Naive thymus-derived CD4-positive, alpha-beta T cell (primary cell): ENCODE data around the gene LPP. TPM values are rescaled to one million over a fixed set of nuclear protein-coding genes. Genes with fewer than 3 reads are reported as not detected.
A peak's percentile ranks its signal among the peaks of the same experiment; 100 is the strongest.

Source experiments
- ATAC-seq: fragments of 150-1000 bp; cut with Tn5 transposase; 2 replicates; pipeline ENCODE4 v1.10.0; 2021; ENCODE audit warnings: mild to moderate bottlenecking, moderate library complexity
- CTCF ChIA-PET: fragments of 350-600 bp; sonication (Branson Sonifier 250); formaldehyde crosslinking; loops from one replicate; lab custom pipeline; 2021; ENCODE audit warnings: antibody characterized with exemption; lab: Charles Lee
- POLR2A ChIA-PET: fragments of 350-600 bp; sonication (Branson Sonifier 250); formaldehyde crosslinking; loops from one replicate; lab custom pipeline; 2021; ENCODE audit warnings: antibody characterized with exemption, inconsistent platforms; lab: Charles Lee
- DNase-seq, 9 donors: peaks; one replicate each; pipeline versions ENCODE4 v3.0.0 to v3.0.0-alpha.2; 2020 to 2022; ENCODE audit warnings: mixed read lengths in 1 of 9
- H3K27ac ChIP-seq: one replicate; pipeline ENCODE4 v1.7.0; 2013; ENCODE audit warnings: mild to moderate bottlenecking, low read depth, low read length, moderate library complexity
- H3K27me3 ChIP-seq, 2 donors: one replicate each; pipeline ENCODE4 v1.7.0; 2013; ENCODE audit warnings: low read length in 2 of 2, mild to moderate bottlenecking in 2 of 2, moderate library complexity in 2 of 2; ENCODE audit not compliant: control insufficient read depth in 2 of 2, insufficient read depth in 2 of 2
- H3K36me3 ChIP-seq, 3 experiments: 1 replicate in 2 of 3; 2 replicates in 1 of 3; pipeline ENCODE4 v1.7.0; 2013; ENCODE audit warnings: low read length in 3 of 3, mild to moderate bottlenecking in 3 of 3, moderate library complexity in 1 of 3; ENCODE audit not compliant: insufficient read depth in 3 of 3, control insufficient read depth in 2 of 3
- H3K4me1 ChIP-seq, 2 donors: one replicate each; pipeline ENCODE4 v1.7.0; 2013; ENCODE audit warnings: low read length in 2 of 2, mild to moderate bottlenecking in 2 of 2, moderate library complexity in 1 of 2; ENCODE audit not compliant: control insufficient read depth in 2 of 2, insufficient read depth in 2 of 2
- H3K4me3 ChIP-seq: 2 replicates; pipeline ENCODE4 v1.7.0; 2013; ENCODE audit warnings: mild to moderate bottlenecking, low read length
- H3K9me3 ChIP-seq, 3 experiments: 1 replicate in 2 of 3; 2 replicates in 1 of 3; pipeline ENCODE4 v1.7.0; 2013; ENCODE audit warnings: low read length in 3 of 3; ENCODE audit not compliant: control insufficient read depth in 2 of 3
- H3K27ac Mint-ChIP-seq, 9 donors: one replicate each; pipeline ENCODE4 v1.8.0; 2020 to 2022; ENCODE audit warnings: mixed read lengths in 9 of 9, mild to moderate bottlenecking in 8 of 9, moderate library complexity in 5 of 9, inconsistent platforms in 2 of 9
- H3K27me3 Mint-ChIP-seq, 5 donors: one replicate each; pipeline ENCODE4 v1.8.0; 2021 to 2022; ENCODE audit warnings: mixed read lengths in 5 of 5, mild to moderate bottlenecking in 1 of 5
- H3K36me3 Mint-ChIP-seq, 5 donors: one replicate each; pipeline ENCODE4 v1.8.0; 2020 to 2022; ENCODE audit warnings: mixed read lengths in 5 of 5, mild to moderate bottlenecking in 3 of 5, inconsistent platforms in 1 of 5
- H3K4me1 Mint-ChIP-seq, 7 donors: one replicate each; pipeline ENCODE4 v1.8.0; 2020 to 2022; ENCODE audit warnings: mixed read lengths in 7 of 7, mild to moderate bottlenecking in 3 of 7, inconsistent platforms in 1 of 7
- H3K4me3 Mint-ChIP-seq, 10 donors: one replicate each; pipeline ENCODE4 v1.8.0; 2020 to 2022; ENCODE audit warnings: mild to moderate bottlenecking in 10 of 10, mixed read lengths in 10 of 10, moderate library complexity in 6 of 10, inconsistent platforms in 2 of 10
- H3K9me3 Mint-ChIP-seq, 11 donors: one replicate each; pipeline ENCODE4 v1.8.0; 2020 to 2022; ENCODE audit warnings: mixed read lengths in 11 of 11, mild to moderate bottlenecking in 4 of 11, inconsistent platforms in 1 of 11, moderate library complexity in 1 of 11
- intact Hi-C, 2 donors: fragments of 100-400 bp; cut with micrococcal nuclease; formaldehyde crosslinking; loops; one replicate each; pipeline ENCODE4 v1.15.1; 2023
- polyA plus RNA-seq, 2 donors: library from polyadenylated mRNA; unstranded; fragments of 300-500 nt; fragmentation: Illumina TruSeq; gene quantifications; one replicate each; pipeline ENCODE4 v1.2.3, GENCODE V29; 2021
- total RNA-seq, 6 experiments: library from RNA in 5 of 6; stranded (reverse) in 5 of 6; gene quantifications; 1 replicate in 5 of 6; 2 replicates in 1 of 6; pipeline ENCODE4 v1.2.3 and lab custom pipeline; 2021 to 2026

Gene LPP
- total and polyA plus RNA-seq, 7 experiments from 2014 or later: 10.3 to 95.2 (median 19.5) TPM

DNA sequence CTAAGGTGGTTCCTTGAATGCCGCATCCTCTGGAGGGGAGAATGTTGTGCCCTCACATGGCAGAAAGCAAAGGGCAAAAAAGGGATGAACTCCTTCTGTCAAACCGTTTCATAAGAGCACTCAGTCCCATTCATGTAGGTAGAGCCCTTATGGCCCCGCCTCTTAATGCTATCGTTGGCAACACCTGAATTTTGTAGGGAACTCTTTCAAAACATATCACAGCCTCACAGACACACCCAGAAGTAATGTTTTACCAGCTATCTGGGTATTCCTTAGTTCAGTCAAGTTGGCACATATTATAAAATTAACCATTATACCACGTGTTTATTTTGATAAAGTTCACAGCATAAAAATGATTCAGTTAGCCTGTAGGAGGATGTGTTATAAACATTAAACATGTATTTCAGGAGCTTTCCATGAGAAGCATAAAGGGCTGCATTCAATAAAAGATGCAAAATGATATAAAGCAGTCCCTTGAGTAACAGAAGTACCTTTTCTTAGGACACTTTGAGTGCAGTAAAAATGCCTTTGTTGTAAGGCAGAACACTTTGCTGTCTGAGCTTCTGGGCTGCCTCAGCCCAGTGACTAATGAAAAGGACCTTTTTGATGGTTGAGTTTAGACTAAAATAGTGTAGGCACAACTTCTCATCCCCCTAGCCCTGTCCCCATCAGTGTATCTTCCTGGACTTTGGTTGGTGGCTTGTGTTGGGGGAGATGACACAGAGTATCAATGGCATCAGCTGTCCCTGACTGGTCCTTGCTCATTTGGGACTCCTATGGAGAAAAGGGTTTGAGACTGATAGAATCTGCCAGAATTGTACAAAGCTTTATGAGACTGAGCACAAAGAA is 754.3 kb downstream of the LPP start:
- Mint-ChIP-seq H3K4me1 (peaks cover 0 to 8% (median 0%) of the 10 kb centered on the region in 7 donors), H3K9me3 (peaks cover 0 to 6% (median 0%) of the 10 kb centered on the region in 11 donors), H3K27ac (no peak overlapping the region), H3K4me3 (no peak overlapping the region), H3K27me3 (no peaks in the 10 kb centered on the region), H3K36me3 (peaks cover 0 to 13% (median 0%) of the 10 kb centered on the region in 5 donors)
- Histone ChIP-seq H3K4me3 (no peak overlapping the region), H3K27me3 (no peaks in the 10 kb centered on the region), H3K36me3 (no peaks in the 10 kb centered on the region), H3K4me1 (no peaks in the 10 kb centered on the region), H3K27ac (no peak overlapping the region), H3K9me3 (no peaks in the 10 kb centered on the region)
- ATAC-seq: no peak
- no peak for DNase-seq
- POLR2A ChIA-PET: interaction anchor here (0.6 to 1.5 kb wide), 3 partner anchors 8 to 1169 kb away, joined by 3 read pairs; no protein-coding TSS in a partner anchor
- intact Hi-C loops: no loop called here
- CTCF ChIA-PET: no interaction called here

DNA sequence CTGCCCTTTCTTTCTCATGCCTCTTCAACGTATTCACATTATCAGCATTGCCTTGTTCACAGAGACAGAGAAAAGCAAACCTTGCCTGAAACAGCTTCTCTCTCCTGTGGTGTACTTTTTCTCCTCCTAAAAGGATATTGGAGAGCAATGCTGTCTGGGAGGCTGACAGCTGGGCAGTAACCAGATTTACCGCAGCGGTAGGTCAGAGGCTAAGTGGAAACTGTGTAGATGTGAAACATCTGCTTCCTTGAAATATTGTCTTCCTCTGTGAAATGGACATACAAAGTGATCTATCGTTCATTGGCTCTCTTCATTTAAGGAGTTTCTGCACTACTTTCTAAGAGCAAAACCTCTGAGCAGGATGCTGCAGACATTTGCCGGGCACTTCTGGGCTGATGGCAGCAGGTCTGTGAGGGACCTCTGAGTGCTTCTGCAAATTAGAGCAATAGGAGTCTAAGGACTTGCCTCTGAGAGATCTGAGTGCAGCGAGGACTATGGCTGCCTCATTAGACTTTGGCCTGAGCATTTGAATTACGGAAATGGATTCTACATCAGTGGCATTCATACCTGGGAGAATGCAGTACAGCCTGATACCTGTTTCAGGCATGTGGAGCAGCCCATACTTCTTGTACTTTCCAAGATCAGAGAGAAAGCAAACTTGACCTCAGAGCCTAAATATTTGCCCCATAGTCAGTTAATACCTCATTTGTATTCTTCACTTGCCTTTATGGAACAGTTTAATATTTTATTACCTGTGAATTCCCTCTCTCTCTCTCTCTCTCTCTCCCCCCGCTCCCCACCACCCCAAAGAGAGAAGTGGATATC is 757.3 kb downstream of the LPP start:
- peak overlapping the region in 1 of 9 donors; percentile 39 for H3K27ac Mint-ChIP-seq
- Histone ChIP-seq H3K36me3 (no peaks in the 10 kb centered on the region), H3K9me3 (no peaks in the 10 kb centered on the region), H3K27ac (no peak overlapping the region), H3K27me3 (no peaks in the 10 kb centered on the region), H3K4me1 (peaks cover 0 to under 1% of the 10 kb centered on the region in 2 donors), H3K4me3 (no peak overlapping the region)
- peaks cover 0 to 5% (median 0%) of the 10 kb centered on the region in 11 donors for H3K9me3 Mint-ChIP-seq
- CTCF ChIA-PET: interaction anchor here (0.6 to 0.7 kb wide), 2 partner anchors 11 to 30 kb away, joined by 3 read pairs; no protein-coding TSS in a partner anchor
- H3K36me3 Mint-ChIP-seq: peaks cover 0 to 12% (median 0%) of the 10 kb centered on the region in 5 donors
- POLR2A ChIA-PET: interaction anchor here (0.6 kb wide), 1 partner anchor 15 kb away, joined by 3 read pairs; no protein-coding TSS in a partner anchor
- ATAC-seq (no peak), DNase-seq (no peak)
- no peaks in the 10 kb centered on the region for H3K27me3 Mint-ChIP-seq
- no peak overlapping the region for H3K4me3 Mint-ChIP-seq
- peaks cover 6 to 27% (median 10%) of the 10 kb centered on the region in 7 donors for H3K4me1 Mint-ChIP-seq
- intact Hi-C loops: loop anchor here in 1 of 2 donors (10.0 kb wide), 1 partner anchor 616 kb away; no protein-coding TSS in a partner anchor

DNA sequence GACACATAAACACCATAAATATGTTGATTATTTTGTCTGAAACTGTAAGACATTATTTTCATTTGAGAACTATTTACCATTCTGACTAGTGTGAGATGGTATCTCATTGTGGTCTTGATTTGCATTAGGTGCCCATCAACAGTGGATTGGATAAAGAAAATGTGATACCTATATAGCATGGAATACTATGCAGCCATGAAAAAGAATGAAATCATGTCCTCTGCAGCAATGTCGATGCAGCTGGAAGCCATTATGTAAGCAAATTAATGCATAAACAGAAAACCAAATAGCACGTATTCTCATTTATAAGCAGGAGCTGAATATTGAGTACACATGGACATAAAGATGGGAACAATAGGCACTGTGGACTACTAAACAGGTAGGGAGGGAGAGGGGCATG is 759.1 kb downstream of the LPP start:
- Histone ChIP-seq H3K27ac (no peak overlapping the region), H3K9me3 (no peaks in the 10 kb centered on the region), H3K27me3 (no peaks in the 10 kb centered on the region), H3K4me3 (no peak overlapping the region), H3K36me3 (no peaks in the 10 kb centered on the region), H3K4me1 (peaks cover 16 to 17% of the 10 kb centered on the region in 2 donors)
- peaks cover 0 to 16% (median 0%) of the 10 kb centered on the region in 5 donors for H3K36me3 Mint-ChIP-seq
- no peak overlapping the region for H3K4me3 Mint-ChIP-seq
- peaks cover 0 to 5% (median 0%) of the 10 kb centered on the region in 11 donors for H3K9me3 Mint-ChIP-seq
- no peaks in the 10 kb centered on the region for H3K27me3 Mint-ChIP-seq
- DNase-seq (no peak), ATAC-seq (no peak)
- H3K4me1 Mint-ChIP-seq: peaks cover 19 to 46% (median 29%) of the 10 kb centered on the region in 7 donors
- ChIA-PET CTCF (no interaction called here), POLR2A (no interaction called here)
- no peak overlapping the region for H3K27ac Mint-ChIP-seq
- intact Hi-C loops: loop anchor here in 1 of 2 donors (10.0 kb wide), 1 partner anchor 618 kb away; no protein-coding TSS in a partner anchor

DNA sequence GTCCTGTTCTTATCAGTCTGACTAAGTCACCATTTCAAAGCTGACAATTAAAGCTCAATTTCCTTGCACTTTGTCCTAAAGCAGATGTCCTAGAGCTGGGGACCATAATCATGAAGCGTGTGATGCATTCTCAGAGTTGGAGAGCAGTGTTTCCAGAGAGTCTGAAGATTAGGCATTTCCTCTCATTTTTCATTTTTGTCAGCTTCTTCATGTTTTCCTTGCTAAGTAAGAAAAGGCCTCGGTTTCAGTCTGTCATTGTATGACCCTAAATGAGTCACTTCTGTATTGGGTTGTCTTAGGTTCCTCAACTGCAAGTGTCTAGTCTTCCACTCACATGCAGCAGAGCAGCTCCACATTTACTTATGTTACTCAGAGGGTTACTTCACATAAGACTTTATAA is 760.6 kb downstream of the LPP start:
- POLR2A ChIA-PET: no interaction called here
- Mint-ChIP-seq H3K4me3 (peak overlapping the region in 1 of 10 donors; percentile 41), H3K27me3 (no peaks in the 10 kb centered on the region), H3K4me1 (peaks cover 21 to 42% (median 32%) of the 10 kb centered on the region in 7 donors), H3K27ac (peak overlapping the region in 2 of 9 donors; percentile 28 to 34), H3K36me3 (peaks cover 0 to 21% (median 0%) of the 10 kb centered on the region in 5 donors), H3K9me3 (peaks cover 0 to 5% (median 0%) of the 10 kb centered on the region in 11 donors)
- ATAC-seq (peak; percentile 70), DNase-seq (no peak)
- Histone ChIP-seq H3K27ac (no peak overlapping the region), H3K36me3 (no peaks in the 10 kb centered on the region), H3K4me3 (no peak overlapping the region), H3K9me3 (no peaks in the 10 kb centered on the region), H3K27me3 (no peaks in the 10 kb centered on the region), H3K4me1 (peaks cover 16 to 18% of the 10 kb centered on the region in 2 donors)
- CTCF ChIA-PET: interaction anchor here (1.2 to 1.5 kb wide), 2 partner anchors 21 to 40 kb away, joined by 3 read pairs; no protein-coding TSS in a partner anchor
- intact Hi-C loops: loop anchor here in 1 of 2 donors (10.0 kb wide), 1 partner anchor 620 kb away; no protein-coding TSS in a partner anchor

DNA sequence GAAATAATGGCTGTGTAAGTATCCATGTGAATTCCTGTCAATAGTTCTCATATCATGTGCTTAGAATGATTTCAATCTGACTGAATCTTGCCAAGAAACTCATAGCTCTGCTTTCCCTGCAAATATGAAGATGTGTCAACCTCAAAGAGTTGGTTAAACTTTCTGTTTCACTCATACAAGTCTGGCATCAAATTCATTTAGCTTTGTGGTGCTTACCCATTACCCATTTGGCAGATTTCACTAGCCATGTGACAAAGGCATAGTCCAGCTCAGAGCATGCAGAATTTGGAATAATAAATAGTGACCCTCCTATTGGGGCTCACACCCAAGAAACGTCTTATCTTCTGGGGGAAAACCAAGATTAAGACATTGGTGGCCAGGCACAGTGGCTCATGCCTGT is 761.2 kb downstream of the LPP start:
- H3K27ac Mint-ChIP-seq: peak overlapping the region in 1 of 9 donors; percentile 20
- no peaks in the 10 kb centered on the region for H3K27me3 ChIP-seq
- H3K27ac ChIP-seq: no peak overlapping the region
- peaks cover 0 to 25% (median 0%) of the 10 kb centered on the region in 5 donors for H3K36me3 Mint-ChIP-seq
- H3K9me3 Mint-ChIP-seq: peaks cover 0 to 6% (median 0%) of the 10 kb centered on the region in 11 donors
- H3K4me3 ChIP-seq: no peak overlapping the region
- peaks cover 21 to 42% (median 32%) of the 10 kb centered on the region in 7 donors for H3K4me1 Mint-ChIP-seq
- no peaks in the 10 kb centered on the region for H3K36me3 ChIP-seq
- peaks cover 16 to 18% of the 10 kb centered on the region in 2 donors for H3K4me1 ChIP-seq
- ChIA-PET CTCF (interaction anchor here (0.6 to 1.5 kb wide), 2 partner anchors 20 to 1704 kb away, joined by 3 to 4 read pairs; no protein-coding TSS in a partner anchor), POLR2A (no interaction called here)
- no peak for DNase-seq
- H3K27me3 Mint-ChIP-seq: no peaks in the 10 kb centered on the region
- H3K9me3 ChIP-seq: no peaks in the 10 kb centered on the region
- ATAC-seq: no peak
- H3K4me3 Mint-ChIP-seq: peak overlapping the region in 1 of 10 donors; percentile 41
- intact Hi-C loops: loop anchor here in 1 of 2 donors (1.0 to 10.0 kb wide), 4 partner anchors 126 to 1548 kb away; partner anchors contain the start of gene RTP4
